ENCODE results near the gene UBE2E2.
"Not testable (repeated sequence)": the region's sequence is repeated elsewhere in the genome, so short reads cannot be mapped to it uniquely, and the experiment has no call there.

UBE2E2 gene

DNA sequence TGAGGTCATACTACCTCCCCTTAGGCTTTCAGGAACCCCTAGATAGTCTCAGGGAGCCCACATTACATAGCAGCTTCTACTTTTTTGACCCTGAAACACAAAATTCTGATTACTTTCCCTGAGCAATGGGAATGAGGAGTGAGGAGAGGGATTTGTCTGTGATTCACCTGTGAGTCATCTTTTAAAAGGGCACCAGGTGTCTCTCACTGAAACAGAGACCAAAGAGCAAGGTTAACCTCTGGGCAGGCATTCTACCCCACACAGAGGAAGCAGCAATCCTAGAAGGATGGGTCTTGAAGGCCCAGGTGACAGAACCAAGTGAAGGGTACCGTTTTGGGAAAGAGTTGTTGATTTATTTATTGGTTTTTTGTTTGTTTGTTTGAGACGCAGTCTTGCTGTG, 31.1 kb upstream of the UBE2E2 start:
- H3K4me3 ChIP-seq (ENCODE audit: control insufficient read depth, low read depth, low read length), result no peak overlapping the region
- TF ChIP-seq, protein P1, sequence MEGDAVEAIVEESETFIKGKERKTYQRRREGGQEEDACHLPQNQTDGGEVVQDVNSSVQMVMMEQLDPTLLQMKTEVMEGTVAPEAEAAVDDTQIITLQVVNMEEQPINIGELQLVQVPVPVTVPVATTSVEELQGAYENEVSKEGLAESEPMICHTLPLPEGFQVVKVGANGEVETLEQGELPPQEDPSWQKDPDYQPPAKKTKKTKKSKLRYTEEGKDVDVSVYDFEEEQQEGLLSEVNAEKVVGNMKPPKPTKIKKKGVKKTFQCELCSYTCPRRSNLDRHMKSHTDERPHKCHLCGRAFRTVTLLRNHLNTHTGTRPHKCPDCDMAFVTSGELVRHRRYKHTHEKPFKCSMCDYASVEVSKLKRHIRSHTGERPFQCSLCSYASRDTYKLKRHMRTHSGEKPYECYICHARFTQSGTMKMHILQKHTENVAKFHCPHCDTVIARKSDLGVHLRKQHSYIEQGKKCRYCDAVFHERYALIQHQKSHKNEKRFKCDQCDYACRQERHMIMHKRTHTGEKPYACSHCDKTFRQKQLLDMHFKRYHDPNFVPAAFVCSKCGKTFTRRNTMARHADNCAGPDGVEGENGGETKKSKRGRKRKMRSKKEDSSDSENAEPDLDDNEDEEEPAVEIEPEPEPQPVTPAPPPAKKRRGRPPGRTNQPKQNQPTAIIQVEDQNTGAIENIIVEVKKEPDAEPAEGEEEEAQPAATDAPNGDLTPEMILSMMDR (conservative IDR thresholded peaks at IDR 0.05; ENCODE audit: control insufficient read depth, insufficient read depth, low read depth, low read length), result no peak
- no peak for DNase-seq (ENCODE audit: low read depth)

DNA sequence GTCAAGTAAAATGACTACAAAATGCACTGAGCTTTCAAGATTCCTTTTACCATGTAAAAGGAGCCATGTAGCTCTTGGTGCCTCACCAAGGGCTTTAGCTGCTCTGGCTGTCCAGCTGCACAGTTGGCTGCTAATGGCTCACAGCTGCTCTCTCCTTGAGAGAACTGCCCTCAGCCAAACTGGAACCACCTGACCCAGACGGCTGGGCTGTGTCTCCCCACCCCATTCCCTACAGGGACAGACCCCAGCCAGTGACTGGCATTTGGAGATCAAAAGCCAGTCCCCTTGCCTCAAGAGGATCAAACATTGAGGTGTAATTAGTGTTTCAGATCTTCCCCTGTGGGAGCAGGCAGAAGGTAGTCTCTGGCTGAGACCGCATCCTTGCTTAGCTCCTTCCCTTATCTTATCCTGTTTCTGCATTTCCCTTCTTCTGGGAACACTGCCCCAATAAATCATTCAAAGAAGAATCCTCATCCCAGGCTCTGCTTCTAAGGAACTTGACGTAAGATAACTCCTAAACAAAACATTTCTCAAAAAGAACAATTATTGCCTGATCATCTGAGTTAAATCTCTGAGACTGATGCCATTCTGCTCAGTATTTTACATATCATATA, 28.6 kb upstream of the UBE2E2 start:
- no peak for DNase-seq (ENCODE audit: low read depth)
- no peak overlapping the region for H3K4me3 ChIP-seq (ENCODE audit: control insufficient read depth, low read depth, low read length)
- TF ChIP-seq, protein P1 (conservative IDR thresholded peaks at IDR 0.05; ENCODE audit: control insufficient read depth, insufficient read depth, low read depth, low read length), result no peak

DNA sequence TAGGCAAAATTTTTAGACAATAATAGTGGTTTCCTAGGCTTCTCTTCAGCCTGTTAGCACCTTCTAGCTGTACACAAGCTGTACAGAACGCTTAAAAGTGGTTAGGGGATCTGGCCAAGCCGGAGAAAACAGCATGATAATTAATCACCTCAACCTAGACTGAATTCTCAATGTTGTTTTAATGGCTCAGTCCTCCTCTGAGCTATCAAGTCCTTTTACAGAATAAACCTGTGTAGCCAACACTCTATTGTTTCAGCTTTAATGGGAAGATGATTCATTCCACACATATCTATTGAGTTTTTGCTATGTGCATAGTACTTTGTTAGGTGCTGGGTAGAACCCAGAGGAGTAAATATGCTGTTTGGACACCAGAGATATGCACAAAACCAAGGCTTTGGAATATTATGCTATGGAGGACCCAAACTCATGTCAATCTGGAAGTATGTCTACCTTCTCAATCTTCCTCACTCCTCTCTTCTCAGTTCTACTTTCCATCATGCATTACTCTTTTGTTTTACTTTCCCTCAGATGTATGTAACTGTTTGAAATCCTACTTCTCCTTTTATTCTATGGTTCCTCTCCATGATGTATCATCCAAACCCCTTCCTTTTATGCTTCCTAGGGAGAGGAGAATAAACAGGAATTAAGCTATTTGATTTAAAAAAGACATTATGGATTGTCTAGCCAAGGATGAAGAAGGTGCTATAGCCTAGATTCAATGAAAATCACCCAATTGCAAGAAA, 27.6 kb upstream of the UBE2E2 start:
- DNase-seq (ENCODE audit: low read depth), result no peak
- H3K4me3 ChIP-seq (ENCODE audit: control insufficient read depth, low read depth, low read length), result no peak overlapping the region
- TF ChIP-seq, protein P1 (conservative IDR thresholded peaks at IDR 0.05; ENCODE audit: control insufficient read depth, insufficient read depth, low read depth, low read length), result no peak

DNA sequence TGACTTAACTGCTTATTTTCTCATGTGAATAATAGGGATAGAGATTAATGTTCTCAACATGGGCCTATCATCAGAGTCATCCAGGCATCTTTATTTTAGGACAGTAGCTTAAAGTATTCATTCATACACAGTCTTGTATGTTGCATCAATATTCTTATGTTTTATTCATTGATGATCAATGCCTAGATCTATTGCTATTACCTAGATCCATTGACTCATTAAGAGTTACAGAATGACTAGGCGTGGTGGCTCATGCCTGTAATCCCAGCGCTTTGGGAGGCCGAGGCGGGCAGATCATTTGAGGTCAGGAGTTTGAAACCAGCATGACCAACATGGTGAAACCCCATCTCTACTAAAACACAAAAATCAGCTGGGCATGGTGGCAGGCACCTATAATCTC, 26.3 kb upstream of the UBE2E2 start:
- not testable (repeated sequence) for DNase-seq (ENCODE audit: low read depth)

DNA sequence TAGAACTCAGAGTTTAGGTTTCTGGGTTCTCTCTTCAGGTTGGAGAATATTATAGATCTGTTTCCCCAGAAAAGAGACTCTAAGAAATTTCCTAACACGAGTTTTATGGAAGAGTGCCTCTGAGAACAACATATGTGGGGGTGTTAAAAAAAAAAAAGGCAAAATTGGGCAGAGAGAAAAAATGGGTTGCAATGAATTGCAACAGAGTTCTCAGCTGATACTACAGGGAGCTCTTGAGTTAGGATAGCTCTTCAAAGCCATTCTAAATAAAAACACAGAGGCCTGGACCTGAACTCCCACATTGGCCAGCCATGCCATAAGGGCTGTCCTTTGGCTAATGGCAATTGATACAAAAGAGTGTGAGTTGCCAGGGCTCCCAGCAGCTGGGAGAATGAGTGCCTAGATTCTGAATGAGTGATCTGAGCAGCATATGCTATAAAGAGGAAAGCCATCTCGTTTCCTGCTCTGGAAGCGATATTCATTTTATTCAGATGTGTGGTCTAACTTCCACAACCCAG, 20.1 kb upstream of the UBE2E2 start:
- DNase-seq (ENCODE audit: low read depth), result no peak
- H3K4me3 ChIP-seq (ENCODE audit: control insufficient read depth, low read depth, low read length), result no peak overlapping the region
- TF ChIP-seq, protein P1 (conservative IDR thresholded peaks at IDR 0.05; ENCODE audit: control insufficient read depth, insufficient read depth, low read depth, low read length), result no peak

More for the DNA sequence above, 26.3 kb upstream of the UBE2E2 start:
- not testable (repeated sequence) for H3K4me3 ChIP-seq (ENCODE audit: control insufficient read depth, low read depth, low read length)

DNA sequence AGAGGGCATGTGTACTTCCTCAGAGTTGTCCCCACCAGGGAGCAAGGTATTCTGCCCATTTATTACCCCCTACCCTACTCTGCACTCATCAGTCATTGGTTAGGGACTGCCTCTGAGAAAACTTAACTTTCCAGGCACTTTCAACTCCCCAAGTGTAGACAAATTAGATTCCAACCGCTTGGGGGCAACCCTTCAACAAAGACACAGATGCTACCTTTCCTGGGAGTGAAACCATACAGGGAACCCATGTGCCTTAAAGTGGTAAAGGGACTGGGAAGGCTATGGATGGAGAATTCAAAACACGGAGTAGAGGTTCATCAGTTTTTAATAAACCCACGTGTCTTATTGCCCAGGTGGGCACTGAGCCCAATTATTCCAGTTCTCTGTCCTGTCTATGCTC, 19.4 kb upstream of the UBE2E2 start:
- H3K4me3 ChIP-seq (ENCODE audit: control insufficient read depth, low read depth, low read length), result no peak overlapping the region
- TF ChIP-seq, protein P1 (conservative IDR thresholded peaks at IDR 0.05; ENCODE audit: control insufficient read depth, insufficient read depth, low read depth, low read length), result peak; percentile 53
- peak; percentile 56 for DNase-seq (ENCODE audit: low read depth)

DNA sequence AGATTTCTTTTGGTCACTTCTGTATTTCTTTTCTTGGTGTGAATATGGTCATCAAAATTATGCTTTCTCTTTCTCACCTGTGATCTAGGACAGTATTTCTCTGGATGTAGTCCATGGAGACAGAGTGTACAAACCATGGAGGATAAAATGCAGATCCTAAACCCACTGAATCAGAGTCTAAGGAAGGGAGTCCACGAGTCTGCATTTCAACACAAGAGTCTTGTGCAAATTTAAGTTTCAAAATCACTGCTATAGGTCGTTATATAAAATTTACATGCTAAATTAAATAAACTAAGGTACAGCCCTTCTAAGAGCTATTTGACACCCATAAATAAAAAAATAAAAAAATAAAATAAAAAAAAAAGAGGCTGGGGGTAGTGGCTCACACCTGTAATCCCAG, 17.3 kb upstream of the UBE2E2 start:
- H3K4me3 ChIP-seq (ENCODE audit: control insufficient read depth, low read depth, low read length), result no peak overlapping the region
- TF ChIP-seq, protein P1 (conservative IDR thresholded peaks at IDR 0.05; ENCODE audit: control insufficient read depth, insufficient read depth, low read depth, low read length), result no peak
- DNase-seq (ENCODE audit: low read depth), result no peak

All from fibroblast of mammary gland (primary cell).